Sigmoid colon (tissue), 7 donors: Measurements from ENCODE around the gene CFAP300. TPM values are rescaled to one million over a fixed set of nuclear protein-coding genes. Genes with fewer than 3 reads are reported as not detected.
A peak's percentile ranks its signal among the peaks of the same experiment; 100 is the strongest.

ENCODE experiments used
- DNase-seq: peaks from one replicate; pipeline ENCODE4 v3.0.0-alpha.2; 2019
- H3K27ac ChIP-seq, 4 donors: fragments of 200-600 bp; sonication (generic); one replicate each; pipeline ENCODE4 v1.5.1; 2016 to 2019; ENCODE audit warnings: mild to moderate bottlenecking in 1 of 4
- H3K27me3 ChIP-seq, 3 donors: fragments of 200-600 bp; sonication (generic); one replicate each; pipeline ENCODE4 v1.5.1; 2019; ENCODE audit warnings: mild to moderate bottlenecking in 1 of 3
- H3K36me3 ChIP-seq, 4 donors: fragments of 200-600 bp; sonication (generic); one replicate each; pipeline ENCODE4 v1.5.1; 2016 to 2019
- H3K4me1 ChIP-seq, 4 donors: fragments of 200-600 bp; sonication (generic); one replicate each; pipeline ENCODE4 v1.5.1; 2017 to 2019
- H3K4me3 ChIP-seq, 4 donors: fragments of 200-600 bp; sonication (generic); one replicate each; pipeline ENCODE4 v1.5.1; 2017 to 2019; ENCODE audit warnings: mild to moderate bottlenecking in 2 of 4, moderate library complexity in 1 of 4
- H3K9me3 ChIP-seq, 4 donors: fragments of 200-600 bp in 3 of 4; sonication (generic) in 3 of 4; one replicate each; pipeline versions ENCODE4 v1.5.1 to v1.6.1; 2013 to 2019
- EP300 ChIP-seq, 4 donors: sonication (generic); formaldehyde crosslinking; IDR thresholded peaks; one replicate each; pipeline ENCODE4 v1.6.1; 2017; ENCODE audit warnings: antibody characterized with exemption in 4 of 4
- POLR2A ChIP-seq, 2 donors: fragments of 450-650 bp; IDR thresholded peaks; one replicate each; pipeline ENCODE4 v1.6.1; 2016; ENCODE audit warnings: antibody characterized with exemption in 2 of 2, mild to moderate bottlenecking in 2 of 2, moderate library complexity in 2 of 2
- POLR2AphosphoS5 ChIP-seq, 4 donors: sonication (generic); formaldehyde crosslinking; IDR thresholded peaks; one replicate each; pipeline ENCODE4 v1.6.1; 2017; ENCODE audit warnings: antibody characterized with exemption in 4 of 4
- WGBS, 2 donors: extraction: QIAGEN DNeasy Blood & Tissue Kit; methylation state at CpG; one replicate each; pipeline ENCODE4 v1.1.7; 2013; 5-methylcytosine and 5-hydroxymethylcytosine counted together
- intact Hi-C: fragments of 100-400 bp; cut with DNase I; formaldehyde crosslinking; loops from one replicate; pipeline ENCODE4 v1.15.1; 2023
- polyA plus RNA-seq, 3 donors: library from polyadenylated mRNA; stranded (reverse); fragments of 200-250 nt; gene quantifications; one replicate each; pipeline ENCODE4 v1.2.3, GENCODE V29; 2013
- total RNA-seq, 4 donors: library from RNA; depleted of rRNA; stranded (reverse); fragments of >200 nt; gene quantifications; one replicate each; pipeline ENCODE4 v1.1.0, GENCODE V29; 2016
- TF ChIP-seq, protein P1 (sequence below), 4 experiments: fragments of 450-650 bp in 3 of 4; fragments of 200-600 bp in 1 of 4; IDR thresholded peaks; one replicate each; pipeline ENCODE4 v1.5.1; 2016 to 2019; ENCODE audit warnings: antibody characterized with exemption in 4 of 4, mild to moderate bottlenecking in 3 of 4, moderate library complexity in 2 of 4
- donor health status: healthy with polysubstance abuse.
- donor health status: Bipolar disorder and iron deficiency.
- donor health status: healthy.

CFAP300 gene
- total and polyA plus RNA-seq, 7 donors: 0.76 to 15.0 (median 2.4) TPM; not detected in 1

- no peak for DNase-seq
- Histone ChIP-seq H3K27me3 (no peaks in the 10 kb centered on the region), H3K9me3 (no peaks in the 10 kb centered on the region), H3K36me3 (no peaks in the 10 kb centered on the region), H3K4me3 (no peak overlapping the region), H3K4me1 (peaks cover 0 to 22% (median 12%) of the 10 kb centered on the region in 4 donors), H3K27ac (no peak overlapping the region)
- WGBS, 2 donors: 95 to 96% methylated on average over 5 of the region's 5 CpGs
- no peak for TF ChIP-seq POLR2A (IDR thresholded peaks at IDR 0.05)
- TF ChIP-seq, protein P1, sequence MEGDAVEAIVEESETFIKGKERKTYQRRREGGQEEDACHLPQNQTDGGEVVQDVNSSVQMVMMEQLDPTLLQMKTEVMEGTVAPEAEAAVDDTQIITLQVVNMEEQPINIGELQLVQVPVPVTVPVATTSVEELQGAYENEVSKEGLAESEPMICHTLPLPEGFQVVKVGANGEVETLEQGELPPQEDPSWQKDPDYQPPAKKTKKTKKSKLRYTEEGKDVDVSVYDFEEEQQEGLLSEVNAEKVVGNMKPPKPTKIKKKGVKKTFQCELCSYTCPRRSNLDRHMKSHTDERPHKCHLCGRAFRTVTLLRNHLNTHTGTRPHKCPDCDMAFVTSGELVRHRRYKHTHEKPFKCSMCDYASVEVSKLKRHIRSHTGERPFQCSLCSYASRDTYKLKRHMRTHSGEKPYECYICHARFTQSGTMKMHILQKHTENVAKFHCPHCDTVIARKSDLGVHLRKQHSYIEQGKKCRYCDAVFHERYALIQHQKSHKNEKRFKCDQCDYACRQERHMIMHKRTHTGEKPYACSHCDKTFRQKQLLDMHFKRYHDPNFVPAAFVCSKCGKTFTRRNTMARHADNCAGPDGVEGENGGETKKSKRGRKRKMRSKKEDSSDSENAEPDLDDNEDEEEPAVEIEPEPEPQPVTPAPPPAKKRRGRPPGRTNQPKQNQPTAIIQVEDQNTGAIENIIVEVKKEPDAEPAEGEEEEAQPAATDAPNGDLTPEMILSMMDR (IDR thresholded peaks at IDR 0.05): no peak
- no peak for TF ChIP-seq POLR2AphosphoS5 (IDR thresholded peaks at IDR 0.05)
- TF ChIP-seq EP300 (IDR thresholded peaks at IDR 0.05): no peak
- intact Hi-C loops: no loop called here
These were observed 32.5 kb upstream of the CFAP300 start for GRCh38 chr11:102014756-102015155.

GRCh38 chr11:102017026-102017425 lies 30.2 kb upstream of the CFAP300 start:
- DNase-seq: no peak
- peaks cover 0 to 18% (median 14%) of the 10 kb centered on the region in 4 donors for H3K4me1 ChIP-seq
- WGBS, 2 donors: 82 to 96% methylated on average over 3 of the region's 3 CpGs
- peak; percentile 24 to 45 (median 33) for TF ChIP-seq POLR2AphosphoS5 (IDR thresholded peaks at IDR 0.05)
- TF ChIP-seq, protein P1 (IDR thresholded peaks at IDR 0.05): no peak
- no peak overlapping the region for H3K4me3 ChIP-seq
- peak overlapping the region in 1 of 4 donors; percentile 19 for H3K27ac ChIP-seq
- H3K36me3 ChIP-seq: no peaks in the 10 kb centered on the region
- no peaks in the 10 kb centered on the region for H3K27me3 ChIP-seq
- intact Hi-C loops: no loop called here
- no peaks in the 10 kb centered on the region for H3K9me3 ChIP-seq

- peak in 2 of 4 donors; percentile 13 to 42 for TF ChIP-seq POLR2AphosphoS5 (IDR thresholded peaks at IDR 0.05)
- peak in 1 of 4 donors; percentile 30 for TF ChIP-seq EP300 (IDR thresholded peaks at IDR 0.05)
- TF ChIP-seq, protein P1 (IDR thresholded peaks at IDR 0.05): no peak
- intact Hi-C loops: no loop called here
- Histone ChIP-seq H3K4me3 (no peak overlapping the region), H3K4me1 (peaks cover 0 to 18% (median 15%) of the 10 kb centered on the region in 4 donors), H3K27ac (peak overlapping the region in 2 of 4 donors; percentile 19 to 22), H3K9me3 (no peaks in the 10 kb centered on the region), H3K27me3 (no peaks in the 10 kb centered on the region), H3K36me3 (no peaks in the 10 kb centered on the region)
- 9 to 40% methylated on average over 4 of the region's 4 CpGs for WGBS, 2 donors
- DNase-seq: no peak
These were observed 21.0 kb upstream of the CFAP300 start for GRCh38 chr11:102026217-102026616.

DNA sequence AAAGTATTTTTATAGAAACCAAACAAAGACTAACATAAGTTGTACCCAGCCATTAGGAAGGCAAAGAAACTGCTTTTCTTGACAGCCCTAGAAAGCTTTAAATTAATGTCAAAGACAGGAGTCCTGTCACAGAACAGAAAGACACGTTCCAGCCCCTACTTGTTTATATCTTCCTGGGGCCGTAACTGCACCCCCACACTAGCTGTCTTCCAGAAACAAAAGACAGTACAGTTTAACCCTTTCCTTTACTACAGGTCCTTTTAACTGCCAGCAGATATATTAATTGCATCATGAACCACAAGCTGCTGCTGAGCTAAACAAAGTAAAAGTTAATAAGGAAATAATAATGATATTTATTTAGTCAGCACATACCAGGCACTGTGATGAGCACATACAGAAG lies 20.3 kb upstream of the CFAP300 start:
- Histone ChIP-seq H3K36me3 (no peaks in the 10 kb centered on the region), H3K27ac (peak overlapping the region in 1 of 4 donors; percentile 19), H3K9me3 (no peaks in the 10 kb centered on the region), H3K4me1 (peaks cover 0 to 18% (median 15%) of the 10 kb centered on the region in 4 donors), H3K4me3 (no peak overlapping the region), H3K27me3 (no peaks in the 10 kb centered on the region)
- intact Hi-C loops: no loop called here
- no peak for DNase-seq
- 8 to 11% methylated on average over 2 of the region's 2 CpGs for WGBS, 2 donors
- TF ChIP-seq, protein P1 (IDR thresholded peaks at IDR 0.05): no peak
- peak in 2 of 4 donors; percentile 74 to 76 for TF ChIP-seq POLR2AphosphoS5 (IDR thresholded peaks at IDR 0.05)

DNA sequence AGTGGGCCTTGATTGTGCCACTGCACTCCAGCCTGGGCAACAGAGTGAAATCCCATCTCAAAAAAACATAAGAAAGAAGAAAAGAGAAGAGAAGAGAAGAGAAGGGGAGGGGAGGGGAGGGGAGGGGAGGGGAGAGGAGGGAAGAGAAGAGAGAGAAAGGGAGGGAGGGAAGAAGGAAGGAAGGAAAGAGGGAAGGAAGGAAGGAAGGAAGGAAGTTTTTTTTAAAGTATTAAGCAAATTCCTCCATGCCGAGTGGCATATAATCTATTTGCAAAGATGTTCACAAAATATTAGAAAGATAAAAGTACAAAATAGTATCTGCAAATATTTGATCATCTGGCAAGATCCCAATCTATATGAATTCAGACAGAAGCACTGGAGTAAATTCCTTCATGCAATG lies 10.5 kb upstream of the CFAP300 start:
- DNase-seq: no peak
- H3K4me3 ChIP-seq: no peak overlapping the region
- no peaks in the 10 kb centered on the region for H3K9me3 ChIP-seq
- no peaks in the 10 kb centered on the region for H3K4me1 ChIP-seq
- no peaks in the 10 kb centered on the region for H3K36me3 ChIP-seq
- intact Hi-C loops: no loop called here
- H3K27ac ChIP-seq: no peak overlapping the region
- H3K27me3 ChIP-seq: no peaks in the 10 kb centered on the region
- TF ChIP-seq POLR2A (IDR thresholded peaks at IDR 0.05) (no peak), EP300 (IDR thresholded peaks at IDR 0.05) (no peak), POLR2AphosphoS5 (IDR thresholded peaks at IDR 0.05) (no peak)
- TF ChIP-seq, protein P1 (IDR thresholded peaks at IDR 0.05): no peak
- WGBS, 2 donors: 87 to 89% methylated on average over 1 of the region's 1 CpG
